Endodermal cell (in vitro differentiated cells): ENCODE data around the gene KLK7. TPM values are rescaled to one million over a fixed set of nuclear protein-coding genes. Genes with fewer than 3 reads are reported as not detected.

Experiments
- DNase-seq: peaks from one replicate; pipeline ENCODE4 v3.0.0-alpha.2; 2017
- H3K27ac ChIP-seq: 2 replicates; pipeline ENCODE4 v1.5.1; 2013; ENCODE audit warnings: mild to moderate bottlenecking, low read depth, low read length, moderate library complexity
- H3K27me3 ChIP-seq: 2 replicates; pipeline ENCODE4 v1.6.1; 2013; ENCODE audit warnings: mild to moderate bottlenecking, low read length, moderate library complexity; ENCODE audit not compliant: insufficient read depth, control insufficient read depth, poor library complexity, severe bottlenecking
- H3K36me3 ChIP-seq: 2 replicates; pipeline ENCODE4 v1.7.0; 2013; ENCODE audit warnings: mild to moderate bottlenecking, low read length, moderate library complexity; ENCODE audit not compliant: control insufficient read depth, insufficient read depth
- H3K4me1 ChIP-seq: one replicate; pipeline ENCODE4 v1.7.0; 2013; ENCODE audit warnings: low read length; ENCODE audit not compliant: control insufficient read depth, insufficient read depth
- H3K4me3 ChIP-seq: 2 replicates; pipeline ENCODE4 v1.5.1; 2013; ENCODE audit warnings: mild to moderate bottlenecking, low read length, moderate library complexity
- H3K9ac ChIP-seq: 2 replicates; pipeline ENCODE4 v1.6.1; 2013; ENCODE audit warnings: mild to moderate bottlenecking, low read length, moderate library complexity; ENCODE audit not compliant: poor library complexity, severe bottlenecking; ENCODE audit errors: extremely low read depth
- H3K9me3 ChIP-seq: 2 replicates; pipeline ENCODE4 v1.6.1; 2013; ENCODE audit warnings: mild to moderate bottlenecking, low read length, moderate library complexity; ENCODE audit not compliant: control insufficient read depth
- H3K27ac Mint-ChIP-seq: 2 replicates; pipeline ENCODE4 v1.8.0; 2020; ENCODE audit warnings: mixed read lengths
- H3K27me3 Mint-ChIP-seq: 2 replicates; pipeline ENCODE4 v1.8.0; 2021; ENCODE audit warnings: mild to moderate bottlenecking, mixed read lengths; ENCODE audit not compliant: insufficient read depth
- H3K36me3 Mint-ChIP-seq: 2 replicates; pipeline ENCODE4 v1.8.0; 2020; ENCODE audit warnings: low read depth, mixed read lengths
- H3K4me1 Mint-ChIP-seq: 2 replicates; pipeline ENCODE4 v1.8.0; 2020; ENCODE audit warnings: mixed read lengths
- H3K4me3 Mint-ChIP-seq: 2 replicates; pipeline ENCODE4 v1.8.0; 2020; ENCODE audit warnings: mild to moderate bottlenecking, moderate library complexity, mixed read lengths
- H3K9me3 Mint-ChIP-seq: 2 replicates; pipeline ENCODE4 v1.8.0; 2020; ENCODE audit warnings: mild to moderate bottlenecking, mixed read lengths
- WGBS, 2 experiments: methylation state at CpG; one replicate each; pipeline versions ENCODE4 v1.1.5 to v1.1.7; 2013; ENCODE audit warnings: missing lambda C conversion rate in 2 of 2, mixed read lengths in 1 of 2; ENCODE audit not compliant: insufficient coverage in 1 of 2, insufficient read length in 1 of 2; 5-methylcytosine and 5-hydroxymethylcytosine counted together
- total RNA-seq, 2 donors: library from RNA; stranded (reverse); fragmentation: NEBNext Ultra II Directional in 1 of 2; extraction: Animal tissue kit (Norgen Biotek cat#: 25700) in 1 of 2; gene quantifications; 2 replicates in 1 of 2; 3 replicates in 1 of 2; pipeline ENCODE4 v1.2.1, GENCODE V29; 2021
- TF ChIP-seq, protein P1 (sequence below): fragments of 200-600 bp; sonication (generic); conservative IDR thresholded peaks from 2 replicates; pipeline ENCODE4 v1.5.0; 2021; ENCODE audit warnings: antibody characterized with exemption, mild to moderate bottlenecking

The KLK7 gene
- total RNA-seq, 2 donors from 2014 or later = not detected

GRCh38 chr19:51022526-51022925, 38.8 kb upstream of the KLK7 start:
- Histone ChIP-seq H3K9me3 (no peaks in the 10 kb centered on the region), H3K9ac (no peak overlapping the region), H3K36me3 (no peaks in the 10 kb centered on the region), H3K4me1 (peaks cover 11% of the 10 kb centered on the region), H3K27me3 (peaks cover 48% of the 10 kb centered on the region), H3K27ac (no peak overlapping the region), H3K4me3 (no peak overlapping the region)
- H3K9me3 Mint-ChIP-seq = peaks cover 2% of the 10 kb centered on the region
- H3K4me3 Mint-ChIP-seq = no peak overlapping the region
- H3K27ac Mint-ChIP-seq = no peak overlapping the region
- WGBS, 2 experiments = 74 to 80% methylated on average over 7 to 14 of the region's 14 CpGs
- DNase-seq = no peak
- peaks cover 46% of the 10 kb centered on the region for H3K4me1 Mint-ChIP-seq
- H3K36me3 Mint-ChIP-seq = no peaks in the 10 kb centered on the region
- TF ChIP-seq, protein P1, sequence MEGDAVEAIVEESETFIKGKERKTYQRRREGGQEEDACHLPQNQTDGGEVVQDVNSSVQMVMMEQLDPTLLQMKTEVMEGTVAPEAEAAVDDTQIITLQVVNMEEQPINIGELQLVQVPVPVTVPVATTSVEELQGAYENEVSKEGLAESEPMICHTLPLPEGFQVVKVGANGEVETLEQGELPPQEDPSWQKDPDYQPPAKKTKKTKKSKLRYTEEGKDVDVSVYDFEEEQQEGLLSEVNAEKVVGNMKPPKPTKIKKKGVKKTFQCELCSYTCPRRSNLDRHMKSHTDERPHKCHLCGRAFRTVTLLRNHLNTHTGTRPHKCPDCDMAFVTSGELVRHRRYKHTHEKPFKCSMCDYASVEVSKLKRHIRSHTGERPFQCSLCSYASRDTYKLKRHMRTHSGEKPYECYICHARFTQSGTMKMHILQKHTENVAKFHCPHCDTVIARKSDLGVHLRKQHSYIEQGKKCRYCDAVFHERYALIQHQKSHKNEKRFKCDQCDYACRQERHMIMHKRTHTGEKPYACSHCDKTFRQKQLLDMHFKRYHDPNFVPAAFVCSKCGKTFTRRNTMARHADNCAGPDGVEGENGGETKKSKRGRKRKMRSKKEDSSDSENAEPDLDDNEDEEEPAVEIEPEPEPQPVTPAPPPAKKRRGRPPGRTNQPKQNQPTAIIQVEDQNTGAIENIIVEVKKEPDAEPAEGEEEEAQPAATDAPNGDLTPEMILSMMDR = no peak
- H3K27me3 Mint-ChIP-seq = peaks cover 50% of the 10 kb centered on the region

DNA sequence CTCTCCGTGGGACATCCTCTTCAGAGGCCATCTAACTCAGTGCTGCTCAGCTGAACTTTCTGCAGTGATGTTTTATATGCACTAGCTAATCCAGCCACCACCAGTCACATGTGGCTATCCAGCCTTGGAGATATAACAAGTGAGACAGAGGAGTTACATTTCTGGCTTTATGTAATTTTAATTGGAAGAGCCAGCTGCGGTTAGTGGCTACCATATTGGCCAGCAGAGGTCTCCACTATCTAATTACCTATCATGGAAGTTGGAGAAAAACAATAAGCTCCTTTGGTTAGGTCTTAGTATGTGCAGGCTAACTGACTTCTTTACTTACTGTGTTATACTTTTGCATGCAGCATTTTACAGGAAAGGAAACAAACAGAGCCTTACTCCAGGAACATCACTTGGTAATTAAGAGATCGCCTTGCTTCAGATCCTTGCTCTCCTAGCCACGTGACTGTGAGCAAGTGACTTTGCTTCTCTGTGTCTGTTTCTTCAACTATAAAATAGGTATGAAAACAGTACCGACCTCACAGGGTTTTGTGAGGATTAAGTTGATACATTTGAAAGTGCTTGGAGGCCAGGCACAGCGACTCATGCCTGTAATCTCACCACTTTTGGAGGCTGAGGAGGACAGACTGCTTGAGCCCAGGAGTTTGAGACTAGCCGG, 37.4 kb upstream of the KLK7 start:
- Histone ChIP-seq H3K9ac (no peak overlapping the region), H3K27me3 (peaks cover 61% of the 10 kb centered on the region), H3K4me3 (no peak overlapping the region), H3K36me3 (no peaks in the 10 kb centered on the region), H3K9me3 (no peaks in the 10 kb centered on the region), H3K27ac (no peak overlapping the region), H3K4me1 (peaks cover 10% of the 10 kb centered on the region)
- H3K4me3 Mint-ChIP-seq = no peak overlapping the region
- H3K9me3 Mint-ChIP-seq = peaks cover 5% of the 10 kb centered on the region
- H3K27ac Mint-ChIP-seq = peak overlapping the region; percentile 61
- H3K27me3 Mint-ChIP-seq = peaks cover 60% of the 10 kb centered on the region
- peaks cover 42% of the 10 kb centered on the region for H3K4me1 Mint-ChIP-seq
- H3K36me3 Mint-ChIP-seq = no peaks in the 10 kb centered on the region
- DNase-seq = peak; percentile 76
- TF ChIP-seq, protein P1 = peak; percentile 87
- 51 to 59% methylated on average over 6 to 7 of the region's 7 CpGs for WGBS, 2 experiments

GRCh38 chr19:51019544-51019925, 35.8 kb upstream of the KLK7 start, which contains the start of gene KLK10:
Gene KLK10 (minus strand): TSS chr19:51019709. CDS start chr19:51019130, 579 bp downstream.
- Mint-ChIP-seq H3K27me3 (peaks cover 74% of the 10 kb centered on the region), H3K36me3 (no peaks in the 10 kb centered on the region), H3K27ac (no peak within 1 kb of the TSS), H3K9me3 (peaks cover 5% of the 10 kb centered on the region), H3K4me3 (peak within 1 kb of the TSS; percentile 52), H3K4me1 (peaks cover 30% of the 10 kb centered on the region)
- Histone ChIP-seq H3K36me3 (no peaks in the 10 kb centered on the region), H3K4me3 (peak within 1 kb of the TSS; percentile 45), H3K27ac (no peak within 1 kb of the TSS), H3K9me3 (no peaks in the 10 kb centered on the region), H3K9ac (no peak within 1 kb of the TSS), H3K27me3 (peaks cover 74% of the 10 kb centered on the region), H3K4me1 (no peaks in the 10 kb centered on the region)
- TF ChIP-seq, protein P1 = no peak
- WGBS, 2 experiments = 18% methylated on average over 14 of the region's 14 CpGs; no CpG with 5 or more reads in 1 of the 2 experiments
- peak; percentile 61 for DNase-seq
